Activated CD4-positive, CD25-positive, alpha-beta regulatory T cell (primary cell): Measurements from ENCODE around the gene AGAP1.

ENCODE experiments used
- DNase-seq, 4 experiments: peaks; one replicate each; lab custom pipeline; 2025; lab: John Stamatoyannopoulos, UW

Gene AGAP1

DNA sequence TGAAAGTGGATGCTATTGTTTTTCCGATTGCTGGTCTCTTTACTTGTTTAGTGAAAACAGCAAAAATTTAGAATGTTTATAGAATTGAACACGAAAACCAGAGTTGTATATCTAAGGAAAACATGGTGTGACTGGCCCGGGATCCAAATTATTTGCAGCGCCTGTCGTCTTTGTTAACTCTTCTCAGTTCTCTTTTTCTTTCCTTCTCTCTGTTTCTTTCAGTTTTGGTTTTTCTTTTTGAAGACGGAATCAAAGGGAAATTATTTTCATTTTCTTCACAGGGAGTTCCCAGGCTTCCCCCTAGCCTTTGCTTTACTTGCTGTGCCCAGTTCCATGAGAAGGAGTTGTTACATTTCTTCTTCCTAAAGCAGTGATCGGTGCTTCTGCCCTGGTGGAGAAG, 76.0 kb downstream of the AGAP1 start:
- DNase-seq = no peak

DNA sequence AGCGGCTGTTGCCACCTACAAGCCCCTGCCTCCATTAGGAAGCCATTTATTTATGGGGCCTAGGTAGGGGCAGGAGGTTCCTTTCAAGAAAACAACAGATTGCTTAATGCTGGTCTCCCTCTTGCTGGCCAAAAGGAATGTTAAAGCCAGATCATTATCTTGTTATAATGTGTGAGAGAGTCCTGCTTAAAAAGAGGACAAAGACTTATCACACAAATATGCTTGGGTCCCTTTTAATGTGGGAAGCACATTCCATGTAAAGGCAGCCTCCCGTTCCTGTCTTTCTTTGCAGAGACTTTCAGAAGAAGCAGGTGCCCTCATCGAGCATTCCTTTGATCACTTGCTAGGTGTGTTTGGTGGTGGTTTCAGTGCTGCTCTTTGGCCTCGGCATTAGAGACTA, 76.4 kb downstream of the AGAP1 start:
- no peak for DNase-seq

DNA sequence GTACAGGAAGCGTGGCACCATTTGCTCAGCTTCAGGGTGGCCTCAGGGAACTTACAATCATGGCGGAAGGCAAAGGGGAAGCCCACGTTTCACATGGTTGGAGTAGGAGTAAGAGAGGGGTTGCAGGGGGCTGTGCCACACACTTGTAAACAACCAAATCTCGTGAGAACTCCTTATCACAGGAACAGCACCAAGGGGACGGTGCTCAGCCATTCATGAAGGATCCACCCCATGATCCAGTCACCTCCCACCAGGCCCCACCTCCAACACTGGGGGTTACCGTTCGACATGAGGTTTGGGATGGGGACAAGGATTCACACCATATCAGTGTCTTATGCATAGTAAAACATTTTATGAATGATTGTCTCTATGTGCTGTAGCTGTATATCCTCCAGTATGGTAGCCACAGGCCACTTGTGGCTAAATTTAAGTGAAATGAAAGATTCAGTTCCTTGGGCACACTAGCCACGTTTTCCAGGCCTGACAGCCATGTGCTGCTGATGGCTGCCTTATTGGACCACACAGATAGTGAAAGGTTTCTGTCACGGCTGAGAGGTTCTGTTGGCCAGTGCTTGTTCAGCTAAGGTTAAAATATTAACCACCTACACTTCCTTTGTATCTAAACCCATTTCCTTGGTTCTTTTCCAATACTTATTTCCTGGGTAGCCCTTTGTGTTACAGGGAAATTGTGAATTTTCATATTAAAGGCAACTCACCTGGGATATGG, 77.3 kb downstream of the AGAP1 start:
- DNase-seq = no peak

DNA sequence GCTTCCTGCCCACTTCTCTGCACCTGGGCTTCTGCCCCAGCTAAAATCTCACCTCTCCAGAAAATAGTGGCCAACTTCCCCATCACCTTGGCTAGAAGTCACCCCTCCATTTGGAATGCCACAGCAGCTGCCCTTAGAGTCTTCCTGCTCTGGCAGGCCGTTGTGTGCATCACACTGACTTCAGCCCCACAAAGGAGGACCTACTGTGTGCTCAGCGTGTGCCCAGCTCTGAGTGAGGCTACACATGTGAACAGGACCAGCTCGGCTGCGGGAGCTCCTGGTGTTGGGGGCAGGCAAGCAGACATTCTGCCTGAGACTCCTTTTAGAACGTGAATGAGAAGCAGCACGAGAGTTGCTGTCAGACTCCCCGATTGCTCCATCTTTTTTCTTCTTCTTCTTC, 78.7 kb downstream of the AGAP1 start:
- DNase-seq = no peak

DNA sequence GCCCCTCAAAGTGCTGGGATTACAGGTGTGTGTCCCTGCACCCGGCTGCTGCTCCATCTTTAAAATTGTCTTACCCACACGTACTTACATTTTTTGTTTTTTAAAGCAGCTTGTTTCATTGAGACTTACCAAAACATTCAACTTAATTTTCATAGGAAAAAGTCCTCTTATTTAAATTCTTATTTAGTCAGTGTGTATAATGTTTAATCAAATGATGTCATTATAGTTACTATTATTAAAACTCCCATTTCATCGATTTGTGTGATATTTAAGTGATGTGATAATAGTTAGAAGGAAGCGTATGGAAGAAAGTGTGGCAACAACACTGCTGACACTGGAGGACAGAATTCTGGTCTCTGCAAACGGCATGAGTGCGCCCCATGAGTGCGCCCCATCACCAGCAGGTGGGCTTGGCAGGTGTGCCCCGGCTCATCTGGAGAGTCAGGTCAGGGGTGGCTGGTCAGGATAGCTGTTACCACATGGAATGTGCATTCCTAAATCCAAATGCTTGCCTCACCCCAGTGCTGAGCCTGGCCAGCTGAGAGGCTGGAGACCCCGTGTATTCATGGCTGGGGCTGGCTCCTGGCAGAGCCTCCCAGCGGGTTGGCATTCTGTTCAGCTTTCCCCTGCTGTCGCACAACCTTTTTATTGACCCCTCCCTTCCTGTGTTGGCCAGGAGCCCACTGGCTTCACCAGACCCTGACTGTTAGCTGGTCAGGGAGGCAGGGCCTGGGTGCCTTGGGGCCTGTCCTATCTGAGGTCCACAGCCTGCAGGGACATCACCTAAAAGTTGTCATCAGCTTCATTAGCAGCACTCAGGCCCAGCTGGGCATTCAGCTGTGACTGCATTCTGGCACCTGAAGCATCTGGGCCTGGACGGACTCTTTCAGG, 79.7 kb downstream of the AGAP1 start:
- no peak for DNase-seq

DNA sequence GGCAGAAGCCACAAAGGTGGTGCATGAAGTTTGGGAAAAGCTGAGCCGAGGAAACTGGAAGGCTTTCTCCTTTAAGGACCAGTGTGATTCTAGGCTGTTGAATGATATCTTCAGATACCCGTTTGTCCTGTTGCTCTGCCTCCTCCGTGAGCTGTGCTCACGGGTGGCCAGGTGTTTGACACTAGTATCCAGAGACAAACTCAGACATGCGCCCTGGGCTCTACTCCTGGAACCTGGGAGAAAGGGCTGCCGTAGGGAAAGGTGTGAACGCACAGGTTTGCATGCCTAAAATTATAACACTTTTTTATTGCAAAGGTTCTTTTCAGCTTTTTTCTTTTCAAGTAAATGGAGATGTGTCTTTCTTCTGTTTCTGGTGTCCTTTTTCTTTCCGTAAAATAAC, 81.6 kb downstream of the AGAP1 start:
- no peak for DNase-seq

DNA sequence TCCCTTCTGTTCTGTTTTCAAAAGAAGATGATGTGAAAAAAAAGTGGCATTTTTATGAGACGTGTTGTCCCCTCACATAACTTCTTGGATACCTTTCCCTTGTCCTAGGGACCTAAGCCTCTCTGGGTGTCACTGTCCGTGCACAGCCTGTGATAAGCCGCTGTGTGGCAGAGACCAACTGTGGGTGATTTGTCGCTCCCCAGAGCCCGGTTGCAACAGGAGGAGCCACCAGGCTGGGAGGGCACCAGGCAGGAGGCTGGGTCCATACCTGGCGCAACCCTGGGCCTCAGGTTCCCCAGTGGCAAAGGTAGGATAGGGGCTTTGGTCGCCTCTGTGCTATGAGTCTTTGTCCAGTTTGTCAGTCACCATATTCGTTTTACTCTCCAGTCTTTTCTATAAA, 82.1 kb downstream of the AGAP1 start:
- DNase-seq = no peak

DNA sequence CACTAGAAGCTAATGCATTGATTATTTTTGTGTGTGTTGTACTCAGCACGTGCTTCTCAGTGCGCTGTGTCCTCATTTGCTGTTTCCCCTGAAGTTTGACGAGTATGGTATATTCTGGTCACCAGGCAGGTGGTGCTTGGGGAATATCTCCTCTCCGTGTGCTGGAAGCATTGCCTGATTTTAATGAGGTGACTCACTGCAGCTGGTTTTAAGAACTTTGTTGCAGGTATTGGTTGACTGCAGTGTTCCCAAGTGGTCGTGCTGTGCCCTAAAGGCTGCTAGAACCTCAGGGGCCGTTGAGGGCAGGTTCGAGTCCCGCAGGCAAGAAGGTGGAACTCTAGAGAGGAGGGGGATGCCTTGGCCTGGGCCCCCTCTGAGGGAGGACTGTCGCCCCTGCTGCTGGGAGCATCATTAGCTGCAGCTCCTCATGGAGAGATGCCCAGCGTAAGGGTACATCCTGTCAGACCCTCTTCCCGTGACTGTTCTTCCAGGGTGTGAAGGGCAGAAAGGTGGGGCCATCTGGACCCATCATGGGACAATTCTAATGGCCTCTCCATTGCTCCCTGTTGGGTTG, 82.6 kb downstream of the AGAP1 start:
- no peak for DNase-seq

DNA sequence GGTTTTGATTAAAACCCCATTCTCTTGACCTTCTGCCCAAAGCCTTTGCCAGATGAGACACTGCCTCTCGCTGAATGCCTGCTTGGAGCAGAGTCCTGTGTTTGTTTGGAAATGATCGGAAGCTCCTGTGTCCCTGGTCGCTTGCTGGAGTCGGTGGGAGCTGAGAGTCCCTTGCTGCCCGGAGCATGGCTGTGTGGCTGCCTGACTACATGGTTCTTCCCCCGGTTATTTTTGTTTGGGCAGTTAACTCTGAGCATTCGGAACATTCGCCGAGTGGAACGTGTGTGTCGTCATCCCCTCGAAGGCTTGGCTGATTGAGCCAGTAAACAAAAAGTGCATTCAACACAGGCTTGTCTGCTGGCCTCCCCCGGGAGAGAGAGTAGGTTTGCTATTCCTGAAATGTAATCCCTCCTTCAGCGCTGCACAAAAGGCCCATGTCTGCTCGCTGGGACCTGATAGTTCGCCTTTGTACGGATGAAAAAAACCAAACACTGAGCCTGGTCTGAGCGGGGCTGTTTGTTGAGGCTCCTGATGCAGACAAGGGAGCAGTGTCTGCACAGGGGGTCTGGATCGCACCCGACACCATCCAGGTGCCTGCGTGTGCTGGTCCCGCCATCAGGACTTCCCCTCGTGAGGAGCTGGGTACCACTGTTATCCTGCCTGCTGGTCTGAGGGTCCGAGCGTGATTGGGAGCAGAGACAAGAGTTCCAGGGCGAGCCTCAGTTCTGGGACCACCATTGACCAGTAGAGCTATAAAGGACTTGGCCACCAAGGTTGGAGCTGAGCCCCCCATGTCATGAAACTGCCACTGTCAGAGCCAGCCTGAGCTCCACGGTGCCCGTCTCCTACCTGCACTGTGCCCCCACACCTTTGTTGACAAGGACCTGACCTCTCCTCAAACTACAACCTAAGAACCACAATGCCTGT, 83.8 kb downstream of the AGAP1 start:
- no peak for DNase-seq

DNA sequence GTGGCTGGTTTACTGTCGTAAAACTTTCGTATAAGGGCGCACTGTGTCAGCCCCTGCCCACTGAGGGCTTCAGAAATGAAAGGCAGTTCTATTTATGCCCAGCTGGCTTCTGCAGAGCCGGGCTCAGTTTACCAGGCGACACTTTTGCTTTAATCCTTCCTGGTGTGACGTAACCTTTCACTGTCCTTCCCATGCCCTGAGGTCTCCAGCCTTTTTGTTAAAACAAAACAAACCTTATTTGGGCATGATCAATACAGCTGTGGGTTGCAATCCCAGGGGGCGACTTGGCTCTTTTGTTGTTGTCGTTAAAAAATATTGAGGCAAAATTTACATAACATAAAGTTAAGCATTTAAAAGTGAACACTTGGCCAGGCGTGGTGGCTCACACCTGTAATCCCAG, 85.3 kb downstream of the AGAP1 start:
- DNase-seq = no peak

DNA sequence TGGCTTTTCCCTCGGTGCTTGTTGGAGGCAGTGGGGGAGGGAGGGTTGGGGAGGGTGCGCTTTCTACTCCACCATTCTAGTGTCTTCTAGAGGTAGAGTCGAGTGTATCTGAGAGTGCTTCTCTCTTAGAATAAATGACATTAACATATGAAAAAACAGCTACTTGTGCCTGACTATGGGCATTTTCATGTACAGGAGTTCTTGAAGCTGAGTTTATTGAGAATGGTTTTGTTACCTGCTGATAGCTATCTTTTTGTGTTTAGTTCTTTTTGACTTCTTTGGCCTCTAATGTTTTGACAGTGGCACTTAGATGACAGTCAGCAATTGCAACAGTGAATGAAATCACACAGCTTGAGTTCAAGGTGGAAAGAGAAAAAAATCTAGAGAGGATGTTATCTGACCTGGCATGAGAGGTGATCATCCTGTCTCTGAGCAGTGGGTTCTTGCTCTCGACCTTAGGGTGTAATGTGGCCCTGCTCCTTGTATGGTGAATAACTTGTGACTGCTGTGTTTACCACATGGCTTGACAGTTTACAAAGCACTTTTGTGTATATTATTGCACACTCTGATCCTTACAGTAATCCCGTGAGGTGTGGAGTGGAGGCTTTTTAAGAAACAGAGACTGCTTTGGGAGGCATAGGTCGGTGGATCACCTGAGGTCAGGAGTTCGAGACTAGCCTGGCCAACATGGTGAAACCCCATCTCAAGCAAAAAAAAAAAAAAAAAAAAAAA, 86.7 kb downstream of the AGAP1 start:
- DNase-seq = no peak

DNA sequence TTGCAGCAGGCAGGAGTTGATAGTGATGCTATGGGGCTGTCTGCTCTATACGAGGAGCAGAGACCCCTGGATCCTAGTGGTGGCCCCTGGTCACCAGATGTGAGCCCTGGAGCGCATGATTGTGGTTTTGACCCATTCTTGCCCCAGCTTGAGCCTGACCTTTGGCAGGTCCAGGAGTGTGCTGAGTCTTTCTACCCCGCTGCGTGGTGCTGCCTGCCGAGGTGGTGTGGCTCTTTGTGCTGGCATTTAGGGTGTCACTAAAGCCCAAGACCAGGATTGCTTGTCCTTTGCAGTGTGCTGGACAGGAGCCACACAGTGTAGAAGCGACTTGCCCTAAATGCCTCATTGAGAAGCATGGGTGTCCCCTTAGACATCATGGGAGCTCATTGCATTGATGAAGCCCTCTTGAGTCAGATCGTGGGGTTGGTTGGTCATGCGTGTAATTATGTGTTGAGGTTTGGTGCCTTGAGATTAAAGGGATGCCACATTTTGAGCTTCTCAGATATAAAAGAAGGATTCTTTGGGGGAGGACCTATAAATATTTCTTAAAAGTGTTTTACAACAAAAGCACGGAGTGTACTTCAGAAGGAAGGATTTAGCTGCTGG, 88.3 kb downstream of the AGAP1 start:
- DNase-seq = no peak

DNA sequence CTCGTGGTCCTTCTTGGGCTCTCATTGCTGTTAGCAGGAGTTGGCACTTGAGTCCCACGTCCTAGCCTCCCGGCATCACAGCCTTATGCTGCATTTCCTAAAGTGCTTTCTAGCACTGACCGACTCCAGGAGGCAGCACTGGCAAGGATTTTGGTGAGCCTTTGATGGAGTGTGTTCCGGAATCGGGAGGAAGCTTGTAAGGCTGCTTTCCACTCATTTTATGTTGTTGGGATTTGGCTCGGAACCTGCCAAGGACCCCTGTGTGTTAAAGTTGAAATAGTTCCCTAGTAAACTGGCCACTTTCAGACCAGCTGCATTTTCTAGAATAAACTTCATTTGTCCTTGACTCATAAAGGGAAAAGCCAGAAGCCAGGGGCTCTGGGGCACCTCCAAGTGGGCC, 88.9 kb downstream of the AGAP1 start:
- DNase-seq = no peak

DNA sequence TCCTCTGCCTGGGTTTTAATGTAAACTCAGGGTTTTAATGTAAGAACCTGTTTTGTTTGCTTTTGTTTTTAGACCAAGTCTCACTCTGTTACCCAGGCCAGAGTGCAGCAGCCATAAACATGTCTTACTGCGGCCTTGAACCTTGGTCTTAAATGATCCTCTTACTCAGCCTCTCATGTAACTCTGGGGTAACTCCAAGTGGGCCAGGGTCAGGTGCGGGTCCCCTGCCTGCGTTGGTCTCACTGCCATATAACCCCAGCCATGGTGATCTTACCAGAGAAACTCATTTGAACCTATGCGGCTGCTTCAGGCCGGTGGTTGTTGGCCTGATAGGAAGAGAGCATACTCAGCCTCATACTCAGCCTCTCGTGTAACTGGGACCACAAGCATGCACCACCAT, 89.3 kb downstream of the AGAP1 start:
- DNase-seq = no peak

DNA sequence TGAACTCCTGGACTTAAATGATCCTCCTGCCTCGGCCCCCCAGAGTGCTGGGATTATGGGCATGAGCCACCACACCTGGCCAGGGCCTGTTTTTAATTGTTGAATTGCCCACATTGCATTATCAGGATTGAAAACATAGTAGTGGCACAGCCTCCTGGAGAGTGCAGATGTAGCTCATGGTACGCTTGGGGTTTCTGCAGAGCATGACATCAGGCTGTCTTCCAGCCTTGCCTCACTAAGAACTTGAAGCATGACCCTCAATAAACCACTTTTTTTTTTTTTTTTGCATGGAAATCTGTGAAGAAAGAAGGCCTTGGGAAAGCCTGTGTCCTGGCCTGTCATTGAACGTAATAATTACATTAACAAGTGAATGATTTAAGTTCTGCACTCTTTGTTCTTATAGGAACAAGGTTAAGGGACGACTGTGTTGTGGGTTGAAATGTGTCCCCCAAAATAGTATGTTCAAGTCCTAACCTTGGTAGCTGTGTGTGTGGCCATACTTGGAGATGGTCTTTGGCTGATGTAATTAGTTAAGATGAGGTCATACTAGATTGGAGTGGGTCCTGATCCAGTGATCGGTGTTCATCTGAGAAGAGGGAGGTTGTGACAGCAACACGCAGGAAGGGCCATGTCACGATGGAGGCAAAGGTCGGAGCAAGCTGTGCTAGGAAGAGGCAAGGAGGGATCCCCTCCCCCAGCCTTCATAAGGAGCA, 90.2 kb downstream of the AGAP1 start:
- DNase-seq = no peak

DNA sequence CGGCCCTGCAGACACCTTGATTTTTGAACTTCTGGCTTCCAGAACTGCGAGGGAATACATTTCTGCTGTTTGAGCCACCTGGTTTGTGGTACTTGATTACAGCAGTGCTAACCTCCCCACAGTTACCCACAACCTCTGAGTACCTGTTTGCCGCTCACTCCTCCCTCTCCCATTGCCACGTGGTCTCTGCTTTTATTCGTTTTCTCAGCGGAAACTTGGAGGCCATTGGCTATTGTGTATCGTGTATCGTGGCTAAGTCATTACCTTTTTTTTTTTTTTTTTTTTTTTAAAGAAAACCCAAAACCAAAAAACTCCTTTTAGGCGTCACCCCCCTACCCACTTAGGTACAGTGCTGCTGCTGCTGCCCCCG, 90.8 kb downstream of the AGAP1 start:
- no peak for DNase-seq

DNA sequence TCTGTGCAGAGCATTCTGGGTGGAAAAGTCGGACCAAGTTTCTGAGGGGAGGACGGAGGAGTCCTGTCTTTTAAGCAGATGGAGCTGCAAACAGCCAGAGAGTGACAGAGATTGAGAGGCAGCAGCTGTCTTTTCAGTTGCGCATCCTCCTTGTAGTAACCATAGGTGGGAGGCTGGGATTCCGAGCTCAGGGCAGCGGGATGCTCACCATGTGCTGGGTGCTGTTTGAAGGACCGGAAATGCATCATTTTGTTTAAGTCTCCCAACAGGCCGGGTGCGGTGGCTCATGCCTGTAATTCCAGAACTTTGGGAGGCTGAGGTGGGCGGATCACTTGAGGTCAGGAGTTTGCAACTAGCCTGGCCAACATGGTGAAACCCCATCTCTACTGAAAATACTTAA, 93.4 kb downstream of the AGAP1 start:
- no peak for DNase-seq

DNA sequence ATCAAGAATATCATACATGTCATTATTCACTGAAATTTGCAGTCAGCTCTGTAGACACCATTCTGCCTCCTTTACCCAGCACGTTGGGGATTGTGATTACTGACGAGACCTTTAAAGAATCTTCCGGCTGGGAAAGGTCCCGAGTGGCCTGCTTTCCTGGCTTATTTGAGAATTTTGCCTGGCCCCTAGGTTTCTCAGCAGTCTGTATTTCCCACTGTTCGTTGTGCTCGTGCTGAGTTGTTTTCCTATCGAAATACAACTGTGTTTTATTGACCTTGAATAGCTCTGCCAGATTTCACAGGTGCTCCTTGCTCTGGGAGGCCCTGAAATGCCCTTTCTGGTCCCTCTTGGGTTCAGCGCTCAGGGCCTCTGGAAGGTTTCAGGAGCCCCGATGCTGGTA, 94.9 kb downstream of the AGAP1 start:
- DNase-seq = no peak

DNA sequence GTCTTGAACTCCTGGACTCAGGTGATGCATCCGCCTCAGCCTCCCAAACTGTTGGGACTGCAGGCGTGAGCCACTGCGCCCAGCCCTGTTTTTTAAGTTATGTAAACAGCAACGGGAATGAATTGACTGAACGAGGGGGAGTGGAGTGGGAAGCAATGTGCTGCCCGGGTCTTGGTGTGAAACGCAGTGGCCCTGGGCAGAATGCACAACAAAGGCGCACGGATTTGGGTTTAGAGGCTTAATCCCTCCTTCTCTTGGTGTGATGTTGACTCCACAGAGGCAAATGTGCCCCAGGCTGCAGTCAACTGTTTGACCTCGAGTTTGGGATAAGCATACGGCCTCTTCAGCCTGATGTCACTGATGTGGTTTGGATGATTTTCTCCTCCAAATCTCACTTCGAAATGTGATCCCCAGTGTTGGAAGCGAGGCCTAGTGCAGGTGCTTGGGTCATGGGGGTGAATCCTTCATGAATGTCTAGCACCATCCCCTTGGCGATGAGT, 97.4 kb downstream of the AGAP1 start:
- DNase-seq = no peak

DNA sequence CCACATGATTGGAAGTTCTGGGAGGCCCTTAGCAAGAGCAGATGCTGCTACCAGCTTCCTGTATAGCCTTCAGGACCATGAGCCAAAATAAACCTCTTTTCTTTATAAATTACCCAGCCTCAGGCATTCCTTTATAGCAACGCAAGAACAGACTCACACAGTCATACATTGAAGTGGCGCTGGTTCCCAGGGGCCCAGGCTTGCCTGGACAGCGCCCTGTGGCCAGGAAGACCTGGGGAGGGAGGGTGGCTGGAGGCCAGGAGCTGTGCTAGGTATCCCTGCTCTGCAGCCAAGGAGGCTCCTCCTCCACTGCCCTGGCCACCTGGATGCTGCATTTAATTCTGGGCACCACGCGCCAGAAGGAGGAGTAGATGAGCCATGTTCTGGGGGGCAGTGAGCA, 98.1 kb downstream of the AGAP1 start:
- no peak for DNase-seq
